Measurements from ENCODE around the gene CDCA5. TPM values are rescaled to one million over a fixed set of nuclear protein-coding genes. Genes with fewer than 3 reads are reported as not detected.

CDCA5 gene
- total RNA-seq, 1 donor from 2014 or later, result 14.8 TPM

- H3K27ac Mint-ChIP-seq (ENCODE audit: unreplicated experiment), result no peak within 1 kb of the TSS
- peak; percentile 91 for DNase-seq (ENCODE audit: low spot score)
- peaks cover 6% of the 10 kb centered on the region for H3K4me1 Mint-ChIP-seq (ENCODE audit: unreplicated experiment)
- peak within 1 kb of the TSS; percentile 93 for H3K4me3 Mint-ChIP-seq (ENCODE audit: unreplicated experiment)
- peaks cover 22% of the 10 kb centered on the region for H3K27me3 Mint-ChIP-seq (ENCODE audit: unreplicated experiment)
- no peaks in the 10 kb centered on the region for H3K9me3 Mint-ChIP-seq (ENCODE audit: unreplicated experiment)
- TF ChIP-seq, protein P1, sequence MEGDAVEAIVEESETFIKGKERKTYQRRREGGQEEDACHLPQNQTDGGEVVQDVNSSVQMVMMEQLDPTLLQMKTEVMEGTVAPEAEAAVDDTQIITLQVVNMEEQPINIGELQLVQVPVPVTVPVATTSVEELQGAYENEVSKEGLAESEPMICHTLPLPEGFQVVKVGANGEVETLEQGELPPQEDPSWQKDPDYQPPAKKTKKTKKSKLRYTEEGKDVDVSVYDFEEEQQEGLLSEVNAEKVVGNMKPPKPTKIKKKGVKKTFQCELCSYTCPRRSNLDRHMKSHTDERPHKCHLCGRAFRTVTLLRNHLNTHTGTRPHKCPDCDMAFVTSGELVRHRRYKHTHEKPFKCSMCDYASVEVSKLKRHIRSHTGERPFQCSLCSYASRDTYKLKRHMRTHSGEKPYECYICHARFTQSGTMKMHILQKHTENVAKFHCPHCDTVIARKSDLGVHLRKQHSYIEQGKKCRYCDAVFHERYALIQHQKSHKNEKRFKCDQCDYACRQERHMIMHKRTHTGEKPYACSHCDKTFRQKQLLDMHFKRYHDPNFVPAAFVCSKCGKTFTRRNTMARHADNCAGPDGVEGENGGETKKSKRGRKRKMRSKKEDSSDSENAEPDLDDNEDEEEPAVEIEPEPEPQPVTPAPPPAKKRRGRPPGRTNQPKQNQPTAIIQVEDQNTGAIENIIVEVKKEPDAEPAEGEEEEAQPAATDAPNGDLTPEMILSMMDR (IDR thresholded peaks at IDR 0.05; ENCODE audit: unreplicated experiment), result no peak
- H3K36me3 Mint-ChIP-seq (ENCODE audit: low read depth, unreplicated experiment), result peaks cover 16% of the 10 kb centered on the region
These were observed 28.1 kb upstream of the CDCA5 start, which contains the start of gene TM7SF2 for GRCh38 chr11:65111744-65112545. Gene TM7SF2 (plus strand): TSS chr11:65111872. CDS start chr11:65112016, 144 bp downstream.

DNA sequence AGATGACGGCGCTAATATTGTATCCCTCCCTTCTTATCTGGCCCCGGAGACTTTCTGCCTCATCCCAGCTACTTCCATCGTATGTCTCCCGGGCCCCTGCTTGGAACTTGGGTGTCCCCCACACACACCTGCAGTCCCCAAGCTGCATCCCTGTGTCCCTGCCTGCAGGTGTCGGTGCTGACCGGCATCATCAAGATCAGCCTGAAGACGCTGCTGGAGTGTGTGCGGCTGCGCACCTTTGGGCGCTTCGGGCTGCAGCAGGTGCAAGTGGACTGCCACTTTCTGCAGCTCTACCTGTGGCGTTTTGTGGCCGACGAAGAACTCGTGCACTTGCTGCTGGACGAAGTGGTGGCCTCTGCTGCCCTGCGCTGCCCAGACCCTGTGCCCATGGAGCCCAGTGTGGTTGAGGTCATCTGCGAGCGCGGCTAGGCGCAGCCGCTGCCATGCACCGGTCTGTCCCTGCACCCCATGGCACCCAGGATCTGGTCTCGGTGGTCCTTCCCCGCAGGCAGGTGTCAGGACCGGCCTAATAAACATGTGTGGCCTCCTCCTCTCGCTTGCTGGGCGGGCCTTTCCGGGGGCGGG is 27.4 kb upstream of the CDCA5 start:
- Mint-ChIP-seq H3K9me3 (ENCODE audit: unreplicated experiment) (no peaks in the 10 kb centered on the region), H3K4me3 (ENCODE audit: unreplicated experiment) (peak overlapping the region; percentile 93), H3K36me3 (ENCODE audit: low read depth, unreplicated experiment) (peaks cover 20% of the 10 kb centered on the region), H3K4me1 (ENCODE audit: unreplicated experiment) (peaks cover 6% of the 10 kb centered on the region), H3K27me3 (ENCODE audit: unreplicated experiment) (peaks cover 20% of the 10 kb centered on the region), H3K27ac (ENCODE audit: unreplicated experiment) (no peak overlapping the region)
- DNase-seq (ENCODE audit: low spot score), result no peak
- TF ChIP-seq, protein P1 (IDR thresholded peaks at IDR 0.05; ENCODE audit: unreplicated experiment), result no peak

- TF ChIP-seq, protein P1 (IDR thresholded peaks at IDR 0.05; ENCODE audit: unreplicated experiment), result peak; percentile 99
- Mint-ChIP-seq H3K27ac (ENCODE audit: unreplicated experiment) (no peak overlapping the region), H3K27me3 (ENCODE audit: unreplicated experiment) (peaks cover 22% of the 10 kb centered on the region), H3K4me1 (ENCODE audit: unreplicated experiment) (peaks cover 9% of the 10 kb centered on the region), H3K9me3 (ENCODE audit: unreplicated experiment) (no peaks in the 10 kb centered on the region), H3K36me3 (ENCODE audit: low read depth, unreplicated experiment) (peaks cover 28% of the 10 kb centered on the region), H3K4me3 (ENCODE audit: unreplicated experiment) (no peak overlapping the region)
- DNase-seq (ENCODE audit: low spot score), result peak; percentile 98
These were observed 26.6 kb upstream of the CDCA5 start for GRCh38 chr11:65110354-65110861.

DNA sequence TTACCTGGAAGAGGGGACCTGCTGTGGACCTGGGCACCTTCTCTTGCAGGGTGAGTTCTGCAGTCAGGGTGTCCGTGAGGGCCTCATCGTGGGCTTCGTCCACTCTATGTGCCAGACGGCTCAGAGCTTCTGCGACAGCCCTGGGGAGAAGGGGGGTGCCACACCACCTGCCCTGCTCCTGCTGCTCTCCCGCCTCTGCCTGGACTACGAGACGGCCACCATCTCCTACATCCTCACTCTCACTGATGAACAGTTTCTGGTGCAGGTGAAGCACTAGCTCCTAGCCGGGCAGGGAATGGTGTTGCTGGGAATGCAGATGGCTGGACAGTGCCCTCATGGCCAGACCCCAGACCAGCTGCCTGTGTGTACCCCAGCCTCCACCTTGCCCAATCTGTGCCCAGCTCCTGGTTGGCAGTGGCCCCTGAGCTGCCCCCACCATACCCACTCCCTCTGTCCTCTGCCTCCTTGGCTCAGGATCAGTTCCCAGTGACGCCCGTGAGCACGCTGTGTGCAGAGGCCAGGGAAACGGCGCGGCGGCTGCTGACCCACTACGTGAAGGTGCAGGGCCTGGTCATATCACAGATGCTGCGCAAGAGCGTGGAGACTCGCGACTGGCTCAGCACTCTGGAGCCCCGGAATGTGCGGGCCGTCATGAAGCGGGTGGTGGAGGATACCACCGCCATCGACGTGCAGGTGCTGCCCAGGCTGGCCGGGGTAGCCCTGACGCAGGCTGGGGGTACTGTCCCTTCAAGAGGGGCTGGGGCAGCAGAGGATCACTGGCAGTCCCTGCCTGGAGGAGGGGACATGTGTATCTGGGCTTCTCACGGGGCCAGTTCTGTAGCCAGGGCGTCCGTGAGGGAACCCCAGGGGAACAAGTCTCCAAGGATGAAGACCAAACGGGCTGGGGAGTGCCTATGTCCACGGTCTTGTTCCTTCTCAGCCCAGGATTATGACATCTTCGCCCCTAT is 25.7 kb upstream of the CDCA5 start:
- Mint-ChIP-seq H3K27ac (ENCODE audit: unreplicated experiment) (no peak overlapping the region), H3K27me3 (ENCODE audit: unreplicated experiment) (peaks cover 21% of the 10 kb centered on the region), H3K4me3 (ENCODE audit: unreplicated experiment) (no peak overlapping the region), H3K9me3 (ENCODE audit: unreplicated experiment) (no peaks in the 10 kb centered on the region), H3K36me3 (ENCODE audit: low read depth, unreplicated experiment) (peaks cover 28% of the 10 kb centered on the region), H3K4me1 (ENCODE audit: unreplicated experiment) (peaks cover 9% of the 10 kb centered on the region)
- TF ChIP-seq, protein P1 (IDR thresholded peaks at IDR 0.05; ENCODE audit: unreplicated experiment), result no peak
- DNase-seq (ENCODE audit: low spot score), result no peak
